GDM1 (cell line): ENCODE data around the gene TCF19.
A peak's percentile ranks its signal among the peaks of the same experiment; 100 is the strongest.

Source experiments
- DNase-seq: peaks from one replicate; lab custom pipeline; 2025; lab: John Stamatoyannopoulos, UW

TCF19 gene, protein sequence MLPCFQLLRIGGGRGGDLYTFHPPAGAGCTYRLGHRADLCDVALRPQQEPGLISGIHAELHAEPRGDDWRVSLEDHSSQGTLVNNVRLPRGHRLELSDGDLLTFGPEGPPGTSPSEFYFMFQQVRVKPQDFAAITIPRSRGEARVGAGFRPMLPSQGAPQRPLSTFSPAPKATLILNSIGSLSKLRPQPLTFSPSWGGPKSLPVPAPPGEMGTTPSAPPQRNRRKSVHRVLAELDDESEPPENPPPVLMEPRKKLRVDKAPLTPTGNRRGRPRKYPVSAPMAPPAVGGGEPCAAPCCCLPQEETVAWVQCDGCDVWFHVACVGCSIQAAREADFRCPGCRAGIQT

DNA sequence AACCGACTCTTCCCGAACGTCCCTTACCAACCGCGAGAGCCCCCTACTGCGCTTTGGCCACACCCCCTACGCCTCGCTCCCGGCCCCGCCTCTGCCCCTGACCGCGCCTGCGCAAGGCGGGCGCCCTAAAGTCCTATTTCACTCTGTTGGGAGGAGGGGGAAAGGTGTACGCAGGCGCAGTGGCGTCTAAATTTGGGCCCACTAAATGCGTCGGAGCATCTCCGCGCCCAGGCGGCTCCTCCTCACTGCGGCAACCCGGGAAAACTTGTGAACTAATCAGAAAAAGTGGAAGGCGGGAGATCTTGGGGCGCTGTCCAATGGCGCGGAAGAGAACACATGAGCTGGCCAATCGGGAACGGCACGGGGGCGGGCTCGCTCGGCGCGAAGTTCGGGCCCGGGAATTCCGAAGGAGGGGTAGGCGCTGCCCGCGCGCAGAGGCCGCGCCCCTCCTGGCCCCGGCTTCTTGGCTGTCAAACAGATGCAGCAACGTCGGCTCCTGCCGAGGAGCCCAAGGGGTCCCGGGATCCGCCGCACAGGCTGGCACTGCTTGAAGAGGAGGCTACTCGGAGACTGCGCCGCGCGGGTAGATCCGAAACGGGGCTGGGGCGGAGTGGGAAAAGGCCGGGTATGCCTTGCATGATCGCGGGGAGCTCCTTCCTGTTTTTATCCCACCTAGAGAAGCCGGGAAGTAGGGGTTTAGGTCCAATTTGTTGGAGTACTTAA is at the start of gene TCF19:
TCF19 (plus strand) TSS at position 450 of the 723 bp plus-strand sequence. CDS start 881 bp downstream, outside the sequence.
- DNase-seq = peak; percentile 98

DNA sequence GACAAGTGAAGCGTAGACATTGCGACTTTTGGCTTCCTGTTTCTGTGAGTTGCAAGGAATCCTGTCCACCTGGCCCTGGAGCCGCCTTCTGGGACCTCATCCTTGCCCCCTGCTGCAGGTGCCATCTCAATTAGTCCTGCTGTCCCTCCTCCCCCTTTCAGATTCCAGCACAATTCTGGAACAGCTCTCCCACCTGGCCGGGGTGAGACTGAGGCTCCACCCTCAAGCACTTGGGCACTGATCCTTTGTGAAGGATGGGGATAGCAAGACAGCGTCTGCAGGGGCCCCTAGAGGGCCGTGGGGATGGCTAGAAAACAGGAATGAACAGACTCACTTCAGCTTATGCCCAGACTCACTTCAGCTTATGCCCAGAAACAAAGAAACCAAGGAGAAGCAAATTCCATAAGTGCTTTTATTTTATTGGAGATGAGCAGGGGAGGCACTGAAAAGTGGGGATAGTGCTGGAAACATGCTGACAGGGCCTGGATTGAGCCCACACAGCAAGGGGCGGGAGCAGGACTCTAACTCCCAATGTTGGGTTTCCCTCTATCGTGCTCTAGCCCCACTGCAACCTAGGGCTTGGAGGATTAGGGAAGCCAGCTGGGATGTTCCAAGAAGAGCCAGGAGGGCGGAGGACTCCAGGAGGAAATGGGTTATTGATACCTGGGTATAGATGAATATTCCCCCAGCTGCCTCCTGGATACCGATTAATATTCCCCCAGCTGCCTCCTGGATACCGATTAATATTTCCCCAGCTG is 47.4 kb upstream of the TCF19 start:
- no peak for DNase-seq

DNA sequence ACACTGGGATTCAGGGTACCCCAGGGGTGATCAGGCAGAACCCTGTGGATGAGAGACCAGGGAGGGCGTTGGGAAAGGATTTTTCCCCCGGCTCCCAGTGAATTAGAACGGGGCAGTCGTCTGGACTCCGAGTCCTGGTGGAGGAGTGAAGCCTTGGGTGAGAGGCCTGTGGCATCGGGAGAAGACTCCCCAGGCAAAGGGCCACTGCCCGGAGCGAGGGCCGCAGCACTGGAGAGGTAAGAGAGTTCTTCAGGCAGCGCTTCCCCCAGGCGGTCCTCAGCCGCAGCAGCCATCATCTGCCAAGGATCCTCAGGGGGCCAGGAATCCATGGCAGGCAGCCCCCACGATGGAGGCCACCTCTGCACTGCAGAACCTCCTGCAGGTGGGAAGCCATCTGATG is 46.7 kb upstream of the TCF19 start:
- no peak for DNase-seq

DNA sequence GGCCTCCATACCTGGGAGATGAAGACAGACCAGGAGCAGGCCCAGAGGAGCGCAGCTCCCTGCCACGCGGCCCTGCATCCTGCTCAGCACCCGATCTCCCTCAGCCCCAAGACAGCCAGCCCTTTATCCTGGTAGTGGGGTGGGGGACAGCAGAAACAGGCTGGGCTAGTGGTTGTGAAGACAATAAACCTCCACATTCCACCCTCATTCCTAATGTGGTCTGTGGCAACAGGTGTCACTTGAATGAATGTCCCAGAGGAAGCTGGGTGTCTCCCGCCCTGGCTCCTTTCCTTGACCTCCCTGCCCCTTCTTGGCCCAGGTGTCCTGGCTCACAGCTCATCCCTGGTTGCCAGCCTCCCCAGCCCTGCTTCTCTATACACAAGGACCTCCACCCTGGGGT is 45.9 kb upstream of the TCF19 start, which contains the start of gene C6orf15:
C6orf15 (minus strand) TSS at position 98 of the 400 bp plus-strand sequence; CDS start at position 78, 20 bp downstream.
- DNase-seq = no peak

DNA sequence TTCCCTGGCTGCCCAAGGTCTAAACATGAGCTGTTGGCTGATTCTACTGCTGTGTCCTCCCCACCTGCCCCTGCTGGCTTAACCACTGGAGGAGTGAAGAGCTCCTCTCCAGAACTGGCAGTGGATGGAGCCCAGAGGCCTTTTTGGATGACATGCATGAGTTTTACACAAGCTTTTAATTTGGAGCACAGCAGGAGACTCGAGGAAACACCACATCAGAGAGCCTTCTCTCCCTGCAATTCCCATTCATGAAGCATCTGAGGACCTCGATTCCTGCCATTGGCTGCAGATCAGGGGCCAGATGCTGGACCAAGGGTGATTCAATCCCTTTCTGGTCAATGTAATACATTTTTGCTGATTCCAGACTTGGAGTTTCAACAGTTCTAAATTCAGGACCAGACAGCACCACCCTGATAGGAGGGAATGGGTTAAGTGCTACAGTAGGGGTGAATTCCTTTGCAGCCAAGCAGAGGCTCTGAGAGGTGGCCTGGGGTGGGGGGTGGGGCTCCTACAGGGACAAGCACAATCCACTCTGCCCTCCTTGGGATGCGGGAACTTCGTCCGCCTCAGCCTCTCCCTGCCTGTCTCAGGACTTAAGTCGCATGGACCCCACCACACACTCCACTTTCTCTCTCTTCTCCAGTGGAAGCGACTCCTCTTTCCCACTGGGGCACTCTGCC is 44.4 kb upstream of the TCF19 start:
- DNase-seq = no peak

DNA sequence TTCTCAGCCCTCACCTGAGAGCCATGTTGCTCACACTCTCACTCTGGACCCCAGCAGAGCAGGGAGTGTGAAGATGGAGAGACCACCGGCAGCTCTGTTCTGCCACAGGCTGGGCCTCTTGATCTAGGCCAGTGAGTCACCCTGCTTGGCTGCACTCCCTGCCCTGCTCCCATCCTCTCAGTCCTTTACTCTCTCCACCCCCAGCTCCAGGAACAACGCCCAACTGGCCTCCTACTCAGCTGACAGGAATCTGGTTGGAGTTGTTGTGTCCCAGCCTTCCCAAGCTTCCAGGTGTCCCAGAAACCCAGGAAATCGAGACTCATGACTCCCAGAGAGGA is 43.9 kb upstream of the TCF19 start, which contains the start of gene PSORS1C1:
PSORS1C1 (plus strand) TSS at position 260 of the 338 bp plus-strand sequence. CDS start 14,833 bp downstream, outside the sequence.
- no peak for DNase-seq

DNA sequence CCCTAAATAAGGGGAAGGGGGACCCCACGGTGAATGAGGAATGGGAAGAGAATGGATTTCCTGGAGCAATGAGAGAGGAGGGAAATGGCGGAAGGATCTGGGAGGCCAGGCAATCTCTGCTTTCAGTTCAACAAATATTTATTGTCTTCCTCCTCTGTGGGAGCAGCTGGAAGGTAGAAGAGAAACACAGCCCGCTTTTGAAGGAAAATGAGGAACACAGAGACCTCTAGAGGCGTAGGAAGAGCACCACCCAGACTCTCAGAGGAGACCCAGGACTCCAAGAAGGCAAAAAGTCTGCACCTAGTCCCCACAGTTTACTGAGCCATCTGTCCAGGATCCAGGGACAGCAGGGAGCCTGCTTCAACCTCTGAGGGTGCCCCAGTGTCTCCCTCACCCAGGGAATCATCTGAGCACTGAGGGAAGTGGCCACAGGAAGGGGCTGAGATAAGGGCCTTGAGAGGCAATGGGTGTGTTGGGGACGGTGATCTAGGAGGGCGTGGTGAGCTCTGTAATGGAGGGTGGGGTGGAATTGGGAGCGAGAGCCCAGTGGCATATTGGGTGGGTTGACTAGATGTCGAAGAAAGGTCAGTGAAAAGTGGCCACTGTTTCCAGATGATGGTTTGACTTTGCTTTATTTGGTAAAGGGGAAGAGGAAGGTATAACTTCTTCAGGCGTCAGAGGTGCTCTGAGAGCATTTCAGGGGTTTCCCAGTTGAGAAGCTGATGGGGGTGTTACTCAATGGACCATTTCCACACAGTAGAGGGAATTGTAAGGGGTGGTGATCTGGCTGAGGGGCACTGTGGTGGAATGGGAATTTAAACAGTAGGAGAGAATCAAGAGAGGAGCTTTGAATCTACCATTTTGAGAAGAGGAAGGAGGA is 43.2 kb upstream of the TCF19 start:
- no peak for DNase-seq

DNA sequence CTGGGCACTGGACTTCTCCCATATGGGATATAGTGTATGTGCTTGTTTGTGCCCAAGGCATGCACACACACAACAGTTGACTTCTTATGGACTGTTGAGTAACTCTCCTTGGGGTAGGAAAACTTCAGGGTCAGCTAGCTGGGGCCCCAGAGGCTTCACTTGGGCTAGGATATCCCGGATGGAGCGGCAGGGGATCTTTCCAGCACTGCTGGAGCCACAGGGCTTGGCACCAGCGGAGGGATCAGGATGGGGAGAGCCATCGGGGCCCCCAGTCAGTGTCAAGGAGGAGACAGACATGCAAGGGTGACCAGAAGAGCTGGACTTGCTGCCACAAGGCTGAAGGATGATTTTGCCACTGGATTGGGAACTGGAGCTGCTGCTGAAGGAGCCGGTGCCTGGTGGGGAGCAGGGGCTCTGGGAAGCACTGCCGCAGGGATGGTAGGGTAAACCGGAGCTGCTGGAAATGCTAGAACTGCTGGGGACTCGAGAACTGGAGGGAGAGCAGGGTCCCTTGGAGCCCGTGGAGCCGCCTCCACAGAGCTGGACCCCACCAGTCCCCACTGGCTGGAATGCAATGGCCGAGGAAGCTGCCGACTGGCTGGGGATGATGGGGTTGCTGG is 42.3 kb upstream of the TCF19 start:
- DNase-seq = no peak

DNA sequence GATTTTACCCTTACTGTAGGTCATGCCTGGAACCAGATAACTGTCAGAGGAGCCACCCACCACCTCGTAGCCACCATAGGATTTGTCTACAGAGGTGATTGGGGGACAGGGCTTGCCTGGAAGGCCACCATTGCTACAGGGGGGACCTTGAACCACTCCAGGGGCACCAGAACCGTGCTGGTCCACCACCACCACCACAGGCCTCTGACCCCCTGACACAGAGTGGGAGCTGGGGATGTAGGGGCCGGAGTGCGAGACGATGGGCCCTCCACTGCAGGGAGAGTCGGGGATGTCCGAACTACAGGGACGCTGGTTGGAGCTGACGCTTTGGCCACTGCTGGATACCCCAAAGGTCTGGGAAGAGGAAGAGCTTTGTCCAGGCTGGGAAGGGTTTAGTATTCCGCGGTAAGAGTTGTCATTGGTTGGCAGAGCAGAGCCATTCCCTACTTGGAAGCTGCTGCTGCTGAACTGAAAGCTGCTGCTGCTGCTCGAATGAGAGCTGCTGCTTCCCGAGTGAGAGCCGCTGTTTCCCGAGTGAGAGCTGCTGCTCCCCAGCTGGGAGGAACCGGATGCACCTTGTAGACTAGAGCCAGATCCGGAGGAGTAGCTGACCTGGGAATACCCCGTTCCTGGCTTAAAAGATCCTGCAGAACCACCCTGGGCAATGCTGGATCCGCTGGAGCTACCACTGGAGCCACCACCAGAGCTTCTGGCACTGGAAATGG is 41.6 kb upstream of the TCF19 start:
- no peak for DNase-seq

DNA sequence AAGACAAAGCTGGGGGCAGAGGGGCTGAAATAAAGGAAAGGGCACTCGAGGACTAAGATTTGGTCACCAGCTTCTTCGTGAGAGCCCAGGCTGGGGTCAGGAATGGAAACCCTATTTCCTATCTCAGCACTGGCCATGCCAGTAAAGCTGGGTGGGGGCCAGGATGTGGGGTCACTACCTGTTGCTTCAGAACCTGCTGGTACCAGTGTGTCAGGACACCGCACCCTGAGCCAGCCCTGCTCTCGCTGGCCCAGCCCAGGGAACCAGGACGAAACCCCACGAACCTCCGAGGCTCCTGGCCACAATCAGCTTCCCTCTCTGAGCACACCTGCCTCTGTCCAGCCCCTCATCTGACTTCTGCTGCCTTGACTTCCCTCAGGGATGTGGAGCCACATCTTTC is 40.2 kb upstream of the TCF19 start:
- DNase-seq = no peak

DNA sequence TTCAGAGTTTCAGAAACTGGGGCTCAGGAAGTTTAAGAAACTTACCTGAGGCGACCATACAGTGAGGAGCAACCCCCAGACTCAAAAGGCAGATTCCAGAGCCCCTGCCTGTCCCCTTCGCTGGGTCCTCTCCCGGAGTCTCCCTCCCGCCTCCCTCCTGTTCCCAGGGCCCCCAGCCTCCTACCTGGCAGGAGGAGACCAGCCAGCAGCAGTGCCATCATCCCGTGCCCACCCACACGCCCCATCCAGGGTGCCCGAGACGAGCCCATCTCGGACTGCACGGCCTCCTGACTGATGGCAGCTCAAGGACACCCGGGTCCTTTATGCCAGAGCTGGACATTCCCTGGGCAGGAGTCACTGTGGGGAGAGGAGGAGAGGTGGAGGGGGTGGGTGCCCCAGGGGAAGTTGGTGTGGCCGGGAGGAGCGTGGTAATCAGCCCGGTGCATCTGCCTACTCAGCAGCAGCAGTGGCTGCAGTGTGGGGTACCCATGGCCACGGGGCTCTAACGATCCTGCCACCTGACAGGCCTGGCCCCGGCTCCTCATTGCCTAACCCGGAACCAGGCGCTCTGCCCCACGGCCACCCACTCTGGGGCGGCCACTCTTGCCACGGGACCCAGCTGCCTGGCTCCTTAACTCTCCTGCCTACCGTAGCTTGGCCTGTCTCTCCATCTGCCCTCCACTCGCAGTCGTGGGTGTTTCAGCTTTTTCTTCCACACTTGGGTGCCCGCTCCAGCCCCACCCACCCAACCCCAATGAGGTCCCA is 38.1 kb upstream of the TCF19 start, which contains the start of gene CDSN:
CDSN (minus strand) TSS at position 296 of the 765 bp plus-strand sequence; CDS start at position 269, 27 bp downstream.
- DNase-seq = no peak

DNA sequence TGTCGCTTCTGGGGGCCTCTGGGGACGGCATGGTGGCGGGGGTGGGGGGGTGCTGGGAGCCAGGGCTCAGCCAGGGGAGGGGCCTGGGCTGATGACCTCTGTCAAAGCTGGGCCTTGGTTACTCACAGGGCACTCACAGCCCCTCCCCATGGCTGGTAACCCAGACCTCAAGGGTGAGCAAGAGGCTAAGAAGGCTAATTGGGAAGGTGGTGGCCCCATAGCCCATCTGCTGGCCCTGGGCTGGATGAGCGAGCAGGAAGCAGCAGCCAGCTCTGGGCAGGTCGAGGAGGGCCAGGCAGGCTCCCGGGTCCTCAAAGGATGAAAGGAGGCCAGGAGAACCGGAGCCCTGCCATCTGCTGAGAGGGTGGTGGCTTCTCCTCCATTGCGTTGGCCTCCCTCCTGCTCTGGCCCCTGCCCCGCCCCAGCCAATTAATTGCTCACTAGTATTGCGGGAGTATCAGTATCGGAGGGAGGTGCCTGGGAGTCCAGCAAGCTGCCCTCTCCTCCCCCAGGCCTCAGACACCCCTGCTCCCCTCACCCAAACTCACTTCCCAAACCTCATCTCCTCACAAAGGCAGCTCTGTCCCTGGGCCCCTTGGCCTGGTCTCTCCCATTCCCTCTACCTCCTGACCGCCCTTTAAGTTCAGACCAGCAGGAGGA is 37.1 kb upstream of the TCF19 start:
- DNase-seq = no peak

DNA sequence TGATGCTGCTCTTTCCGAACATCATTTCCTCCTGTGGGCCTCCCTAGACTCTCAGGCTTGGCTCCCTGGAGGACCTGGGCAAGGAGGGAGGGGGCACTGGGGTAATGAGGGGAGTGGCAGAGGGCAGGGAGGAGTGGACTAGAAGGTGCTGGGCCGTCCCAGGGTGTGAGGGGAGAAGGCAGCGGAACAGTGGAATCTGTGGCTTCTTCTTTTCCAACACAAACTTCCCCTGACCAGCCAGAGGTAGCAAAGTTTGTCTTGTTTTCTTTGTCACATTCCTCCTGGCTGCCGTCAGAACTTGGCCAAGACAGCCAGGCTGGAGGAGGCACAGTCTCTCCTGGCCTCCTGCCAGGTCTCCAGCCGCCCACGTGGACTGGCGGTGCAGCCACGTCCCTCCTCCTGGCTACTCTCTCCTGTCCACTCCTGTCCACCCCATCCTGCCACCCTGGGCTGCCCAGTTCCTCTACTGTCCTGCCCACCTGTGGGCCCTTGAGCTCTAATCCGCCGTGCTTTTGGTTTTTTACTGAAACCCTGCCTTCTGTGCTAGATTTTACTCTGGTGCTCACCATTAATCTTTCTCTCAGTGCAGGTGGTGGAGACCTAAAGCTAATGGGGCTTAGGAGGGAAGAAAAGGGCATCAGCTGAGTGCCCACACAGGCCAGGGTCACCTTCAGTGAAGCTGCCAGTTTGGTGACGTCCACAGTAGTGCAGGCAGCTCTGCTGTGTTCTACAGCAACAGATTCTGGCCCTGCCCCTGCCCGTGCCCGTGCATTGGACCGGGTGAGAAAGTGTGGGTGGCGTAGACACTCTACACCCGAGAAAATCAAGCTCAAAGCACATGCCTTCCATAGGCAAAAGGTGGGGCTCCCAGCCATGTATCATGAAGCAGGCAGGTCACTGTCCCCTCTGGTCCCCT is 35.3 kb upstream of the TCF19 start:
- DNase-seq = no peak

DNA sequence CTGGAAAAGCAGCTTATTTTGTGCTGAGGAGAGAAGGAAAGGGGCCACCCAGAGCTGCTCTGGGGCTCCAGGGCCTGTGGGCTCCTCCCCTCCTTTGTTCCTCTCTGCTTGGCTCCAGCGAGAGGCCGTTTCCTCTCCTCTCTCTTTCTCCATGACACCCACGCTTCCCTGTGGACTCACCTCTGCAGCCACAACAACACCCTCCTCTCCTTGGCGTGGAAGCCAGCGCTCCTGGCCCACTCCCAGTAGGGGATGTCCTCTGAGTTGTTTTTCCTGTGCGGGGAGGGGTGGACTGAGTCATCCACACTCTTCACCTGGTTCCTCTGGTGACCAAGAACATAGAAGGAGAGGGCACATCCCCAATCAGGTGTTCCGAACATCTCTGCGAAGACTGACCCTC is 33.2 kb upstream of the TCF19 start:
- no peak for DNase-seq

DNA sequence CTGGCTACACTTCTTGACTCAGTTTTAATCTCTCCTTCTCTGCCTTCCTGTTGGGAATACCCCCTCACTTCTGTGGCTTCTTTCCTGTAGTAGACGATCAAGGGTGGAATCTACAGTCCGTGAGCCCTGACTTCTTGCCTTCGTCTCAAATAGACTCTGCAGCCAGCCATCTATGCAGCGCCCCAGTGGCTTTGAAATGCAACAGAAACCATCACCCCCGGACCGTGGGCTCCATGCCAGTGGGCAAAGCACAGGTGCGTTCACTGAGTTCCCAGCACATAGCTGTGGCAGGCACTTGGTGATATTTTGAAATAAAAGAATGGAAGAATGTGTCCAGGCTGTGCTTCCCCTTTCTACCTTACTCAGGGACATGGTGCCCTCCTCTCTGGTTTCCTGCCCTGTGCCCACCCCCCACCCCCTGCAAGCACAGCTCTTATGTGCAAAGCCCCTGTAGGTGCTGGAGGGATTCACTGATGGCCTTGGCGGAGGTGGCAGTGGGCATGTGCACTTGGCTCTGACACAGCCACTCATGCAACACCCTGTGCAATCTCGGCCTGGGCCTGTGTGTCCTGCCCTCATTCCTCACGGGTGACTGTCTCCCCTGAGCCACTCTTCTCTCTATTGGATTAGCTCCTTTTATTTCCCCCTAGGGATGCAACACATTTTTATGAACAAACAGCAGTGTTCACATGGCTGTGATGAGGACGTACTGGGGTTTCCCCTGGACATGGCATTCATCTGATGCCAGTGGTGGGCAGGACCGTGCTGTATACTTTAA is 32.6 kb upstream of the TCF19 start:
- peak; percentile 8 for DNase-seq

DNA sequence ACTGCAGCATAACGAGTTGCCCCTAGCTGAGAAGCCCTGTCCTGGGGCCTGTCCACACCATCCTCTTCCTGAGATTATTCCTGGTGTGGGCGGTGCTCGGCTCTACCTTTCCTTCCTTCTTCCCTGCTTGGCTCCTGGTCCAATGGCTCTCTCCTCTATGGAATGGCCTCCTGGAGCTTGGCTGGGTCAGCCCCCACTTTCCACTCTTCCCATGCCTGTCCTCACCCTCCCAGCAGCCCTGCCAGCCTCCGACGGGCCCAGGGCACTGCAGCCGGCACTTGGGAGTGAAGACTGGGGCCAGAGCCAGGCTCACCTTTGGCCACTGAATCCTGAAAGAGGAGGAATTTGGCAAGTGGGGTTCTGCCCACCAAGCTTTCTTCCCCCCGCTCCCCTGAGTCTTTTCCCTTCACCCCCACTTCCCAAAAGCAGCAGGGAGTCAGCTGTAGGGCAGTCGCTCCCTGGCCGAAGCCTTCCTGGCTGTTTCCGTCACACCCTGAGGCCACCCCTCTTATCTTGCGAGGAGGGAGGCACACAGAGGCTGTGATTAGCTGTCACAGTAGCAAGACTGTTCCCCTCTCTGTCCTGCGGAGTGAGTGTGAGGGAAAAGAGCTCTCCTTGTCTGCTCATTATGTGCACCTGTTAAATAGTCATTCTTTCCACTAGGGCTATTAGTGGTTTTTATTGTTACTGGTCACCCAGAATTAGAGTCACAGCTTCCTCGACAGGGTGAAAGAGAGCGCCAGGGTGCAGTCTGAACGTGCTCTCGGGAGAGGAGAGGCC is 31.8 kb upstream of the TCF19 start:
- no peak for DNase-seq
